WERI-Rb-1 (cell line): ENCODE data around the gene RAB23.

ENCODE experiments used
- DNase-seq: peaks from one replicate; pipeline ENCODE4 v3.0.0-alpha.2; 2020
- H3K27ac ChIP-seq: fragments of 250-450 bp; sonication (Bioruptor Pico); 2 replicates; pipeline ENCODE4 v1.5.1; 2020; ENCODE audit warnings: mild to moderate bottlenecking, moderate library complexity
- H3K27me3 ChIP-seq: fragments of 250-450 bp; sonication (Bioruptor Pico); 2 replicates; pipeline ENCODE4 v1.5.1; 2021; ENCODE audit warnings: mild to moderate bottlenecking, low read depth, moderate library complexity; ENCODE audit not compliant: insufficient read depth, severe bottlenecking
- H3K36me3 ChIP-seq: fragments of 250-450 bp; sonication (Bioruptor Pico); 2 replicates; pipeline ENCODE4 v1.5.1; 2020; ENCODE audit warnings: mild to moderate bottlenecking, moderate library complexity
- H3K4me3 ChIP-seq: 2 replicates; pipeline ENCODE4 v1.5.1; 2011; ENCODE audit warnings: low read depth, mild to moderate bottlenecking, control low read depth, low read length
- H3K9me3 ChIP-seq: fragments of 250-450 bp; sonication (Bioruptor Pico); 2 replicates; pipeline ENCODE4 v1.5.1; 2021; ENCODE audit warnings: mild to moderate bottlenecking, moderate library complexity; ENCODE audit not compliant: severe bottlenecking
- TF ChIP-seq, protein P1 (sequence below): IDR thresholded peaks from 2 replicates; pipeline ENCODE4 v1.5.1; 2011; ENCODE audit warnings: low read depth, mild to moderate bottlenecking, control low read depth, inconsistent platforms, low read length

Gene RAB23

DNA sequence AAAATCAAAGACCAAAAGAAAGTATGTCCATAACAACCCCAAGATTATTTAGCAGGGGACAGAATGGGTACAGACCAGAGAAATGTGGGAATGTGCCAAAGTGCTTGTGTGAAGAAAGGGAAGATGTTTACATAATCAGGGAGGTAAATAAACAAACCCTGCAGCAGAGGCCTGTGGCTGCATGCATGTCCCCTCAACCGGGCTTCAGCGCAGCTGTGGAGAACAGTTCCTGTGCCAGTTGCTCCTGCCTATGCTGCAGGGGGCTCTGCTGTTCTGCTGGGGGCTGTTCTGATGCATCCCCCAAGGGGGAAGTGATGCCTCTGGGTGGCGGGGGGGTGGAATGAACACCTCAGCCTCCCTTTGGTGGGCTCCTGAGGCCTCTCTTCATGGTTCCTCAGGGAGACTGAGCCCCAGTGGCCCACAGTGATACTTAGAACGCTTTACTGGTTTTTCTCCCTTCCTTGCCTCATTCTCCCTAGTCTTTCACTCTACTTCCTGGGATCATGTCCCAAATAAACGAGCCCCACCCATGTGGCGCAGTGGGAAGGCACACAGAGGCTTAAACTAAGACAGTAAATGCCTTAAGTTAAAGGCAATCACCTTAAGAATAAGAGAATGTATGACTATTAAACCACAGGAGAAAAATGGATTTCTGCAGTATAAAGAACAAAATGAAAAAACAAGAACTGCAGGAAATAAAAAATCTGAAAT is 23.0 kb downstream of the RAB23 start:
- DNase-seq: no peak
- H3K36me3 ChIP-seq: peaks cover 3% of the 10 kb centered on the region; the same call in 1 of the 2 replicates

DNA sequence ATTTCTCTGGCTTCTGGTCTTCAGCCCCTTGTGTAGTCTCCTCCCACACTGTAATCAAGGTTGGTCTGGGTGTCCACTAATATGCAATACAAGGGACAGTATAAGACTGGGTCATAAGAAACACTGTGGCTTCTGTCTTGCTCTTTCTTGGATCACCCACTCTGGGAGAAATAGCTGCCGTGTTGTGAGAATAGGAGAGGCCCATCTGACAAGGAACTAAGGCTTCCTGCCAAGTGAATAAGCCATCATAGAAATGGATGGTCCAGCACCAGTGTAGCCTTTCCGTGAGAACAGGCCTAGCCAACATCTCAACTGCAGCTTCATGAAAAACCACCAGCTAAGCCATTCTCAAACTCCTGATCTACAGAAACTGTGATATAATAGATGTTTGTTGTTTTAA is 26.6 kb downstream of the RAB23 start:
- no peak overlapping the region for H3K27ac ChIP-seq
- DNase-seq: no peak
- peaks cover 33% of the 10 kb centered on the region for H3K36me3 ChIP-seq

More for the DNA sequence above, 23.0 kb downstream of the RAB23 start:
- no peak overlapping the region for H3K4me3 ChIP-seq
- H3K9me3 ChIP-seq: no peaks in the 10 kb centered on the region
- TF ChIP-seq, protein P1, sequence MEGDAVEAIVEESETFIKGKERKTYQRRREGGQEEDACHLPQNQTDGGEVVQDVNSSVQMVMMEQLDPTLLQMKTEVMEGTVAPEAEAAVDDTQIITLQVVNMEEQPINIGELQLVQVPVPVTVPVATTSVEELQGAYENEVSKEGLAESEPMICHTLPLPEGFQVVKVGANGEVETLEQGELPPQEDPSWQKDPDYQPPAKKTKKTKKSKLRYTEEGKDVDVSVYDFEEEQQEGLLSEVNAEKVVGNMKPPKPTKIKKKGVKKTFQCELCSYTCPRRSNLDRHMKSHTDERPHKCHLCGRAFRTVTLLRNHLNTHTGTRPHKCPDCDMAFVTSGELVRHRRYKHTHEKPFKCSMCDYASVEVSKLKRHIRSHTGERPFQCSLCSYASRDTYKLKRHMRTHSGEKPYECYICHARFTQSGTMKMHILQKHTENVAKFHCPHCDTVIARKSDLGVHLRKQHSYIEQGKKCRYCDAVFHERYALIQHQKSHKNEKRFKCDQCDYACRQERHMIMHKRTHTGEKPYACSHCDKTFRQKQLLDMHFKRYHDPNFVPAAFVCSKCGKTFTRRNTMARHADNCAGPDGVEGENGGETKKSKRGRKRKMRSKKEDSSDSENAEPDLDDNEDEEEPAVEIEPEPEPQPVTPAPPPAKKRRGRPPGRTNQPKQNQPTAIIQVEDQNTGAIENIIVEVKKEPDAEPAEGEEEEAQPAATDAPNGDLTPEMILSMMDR: no peak
- H3K27me3 ChIP-seq: no peaks in the 10 kb centered on the region
- no peak overlapping the region for H3K27ac ChIP-seq

DNA sequence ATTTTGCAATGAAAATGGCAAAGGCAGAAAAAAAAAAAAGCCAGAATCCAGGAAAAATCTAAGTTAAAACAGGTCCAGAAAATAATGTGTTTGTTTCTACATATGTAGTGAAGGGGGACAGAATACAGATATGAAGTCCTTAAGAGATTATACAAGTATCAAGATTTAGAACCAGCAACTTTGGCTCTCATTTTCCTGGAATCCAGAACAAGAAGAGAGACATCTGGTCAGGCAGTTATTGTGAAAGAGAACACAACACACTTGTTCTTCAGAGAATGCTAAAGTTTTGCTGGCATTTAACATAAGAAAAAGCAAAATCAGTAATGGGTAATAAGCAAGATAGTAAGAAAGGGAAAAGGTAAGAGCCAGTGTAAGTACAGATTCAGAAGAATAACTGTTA is 28.9 kb downstream of the RAB23 start:
- Histone ChIP-seq H3K4me3 (no peak overlapping the region), H3K27ac (no peak overlapping the region), H3K9me3 (no peaks in the 10 kb centered on the region), H3K36me3 (peaks cover 39% of the 10 kb centered on the region), H3K27me3 (no peaks in the 10 kb centered on the region)
- DNase-seq: no peak
- TF ChIP-seq, protein P1: no peak

More for the DNA sequence above, 26.6 kb downstream of the RAB23 start:
- no peak overlapping the region for H3K4me3 ChIP-seq
- H3K27me3 ChIP-seq: no peaks in the 10 kb centered on the region
- TF ChIP-seq, protein P1: no peak
- H3K9me3 ChIP-seq: no peaks in the 10 kb centered on the region

GRCh38 chr6:57190140-57190539 is 32.0 kb downstream of the RAB23 start:
- no peak overlapping the region for H3K4me3 ChIP-seq
- TF ChIP-seq, protein P1: 0 out of 2 replicates have a peak, but pooled peaks have one; percentile 3
- no peak for DNase-seq
- no peaks in the 10 kb centered on the region for H3K9me3 ChIP-seq
- H3K27me3 ChIP-seq: no peaks in the 10 kb centered on the region
- H3K27ac ChIP-seq: no peak overlapping the region
- peaks cover 45% of the 10 kb centered on the region for H3K36me3 ChIP-seq

DNA sequence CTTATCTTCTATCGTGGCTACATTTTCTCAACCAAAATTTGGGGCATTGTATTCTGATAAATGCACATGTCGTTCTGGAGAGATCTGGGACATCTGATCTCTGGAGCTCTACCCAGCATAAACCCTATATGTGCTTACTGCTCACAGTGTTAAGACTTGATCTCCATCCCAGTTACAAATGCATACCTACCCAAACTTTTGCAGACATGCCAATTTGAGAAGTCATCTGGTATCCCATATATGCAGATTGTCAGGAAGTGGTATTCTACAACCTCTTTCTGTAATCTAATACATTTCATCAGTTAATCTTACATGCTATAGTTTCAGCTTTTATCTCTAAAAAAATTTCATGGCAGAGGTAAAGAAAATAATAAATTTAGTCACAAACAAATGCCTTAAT is 38.8 kb downstream of the RAB23 start:
- DNase-seq: no peak
- TF ChIP-seq, protein P1: no peak
- Histone ChIP-seq H3K36me3 (peaks cover 39% of the 10 kb centered on the region), H3K9me3 (no peaks in the 10 kb centered on the region), H3K27me3 (no peaks in the 10 kb centered on the region), H3K27ac (no peak overlapping the region), H3K4me3 (no peak overlapping the region)

- TF ChIP-seq, protein P1: no peak
- Histone ChIP-seq H3K36me3 (peaks cover 36% of the 10 kb centered on the region), H3K4me3 (no peak overlapping the region), H3K27ac (no peak overlapping the region), H3K27me3 (no peaks in the 10 kb centered on the region), H3K9me3 (no peaks in the 10 kb centered on the region)
- DNase-seq: no peak
These were observed 40.1 kb downstream of the RAB23 start for GRCh38 chr6:57182017-57182432.
